ENCODE results near the gene FBN3. TPM values are rescaled to one million over a fixed set of nuclear protein-coding genes. Genes with fewer than 3 reads are reported as not detected.

Gene FBN3
- total RNA-seq, 1 donor from 2014 or later = not detected

- Histone ChIP-seq H3K27ac (no peak overlapping the region), H3K9me3 (no peaks in the 10 kb centered on the region), H3K36me3 (no peaks in the 10 kb centered on the region), H3K27me3 (no peaks in the 10 kb centered on the region), H3K4me3 (no peak overlapping the region), H3K4me1 (no peaks in the 10 kb centered on the region)
- no peak for TF ChIP-seq CTCF (IDR thresholded peaks at IDR 0.05)
- no peak for DNase-seq (ENCODE audit: low spot score in 2 of 2)
- intact Hi-C loops (cut with DNase I) = no loop called here
Observed at GRCh38 chr19:8120636-8121480, 28.5 kb downstream of the FBN3 start.

GRCh38 chr19:8117991-8118390 lies 31.4 kb downstream of the FBN3 start:
- no peak overlapping the region for H3K27ac ChIP-seq
- intact Hi-C loops (cut with DNase I) = no loop called here
- no peaks in the 10 kb centered on the region for H3K27me3 ChIP-seq
- H3K4me3 ChIP-seq = no peak overlapping the region
- DNase-seq (ENCODE audit: low spot score in 2 of 2) = no peak
- H3K4me1 ChIP-seq = no peaks in the 10 kb centered on the region
- no peaks in the 10 kb centered on the region for H3K9me3 ChIP-seq
- TF ChIP-seq CTCF (IDR thresholded peaks at IDR 0.05) = no peak
- no peaks in the 10 kb centered on the region for H3K36me3 ChIP-seq

GRCh38 chr19:8116437-8117293 lies 32.7 kb downstream of the FBN3 start:
- no peak overlapping the region for H3K4me3 ChIP-seq
- H3K27me3 ChIP-seq = no peaks in the 10 kb centered on the region
- no peaks in the 10 kb centered on the region for H3K36me3 ChIP-seq
- no peaks in the 10 kb centered on the region for H3K9me3 ChIP-seq
- no peaks in the 10 kb centered on the region for H3K4me1 ChIP-seq
- no peak overlapping the region for H3K27ac ChIP-seq
- no peak for DNase-seq (ENCODE audit: low spot score in 2 of 2)
- intact Hi-C loops (cut with DNase I) = no loop called here
- no peak for TF ChIP-seq CTCF (IDR thresholded peaks at IDR 0.05)

- H3K4me1 ChIP-seq = no peaks in the 10 kb centered on the region
- H3K27ac ChIP-seq = no peak overlapping the region
- no peaks in the 10 kb centered on the region for H3K9me3 ChIP-seq
- intact Hi-C loops (cut with DNase I) = no loop called here
- no peaks in the 10 kb centered on the region for H3K27me3 ChIP-seq
- H3K36me3 ChIP-seq = no peaks in the 10 kb centered on the region
- no peak overlapping the region for H3K4me3 ChIP-seq
- TF ChIP-seq CTCF (IDR thresholded peaks at IDR 0.05) = no peak
- no peak for DNase-seq (ENCODE audit: low spot score in 2 of 2)
Observed at GRCh38 chr19:8115805-8116396, 33.5 kb downstream of the FBN3 start.

GRCh38 chr19:8113017-8113416 lies 36.4 kb downstream of the FBN3 start:
- Histone ChIP-seq H3K4me1 (no peaks in the 10 kb centered on the region), H3K27ac (no peak overlapping the region), H3K27me3 (no peaks in the 10 kb centered on the region), H3K9me3 (no peaks in the 10 kb centered on the region), H3K4me3 (no peak overlapping the region), H3K36me3 (no peaks in the 10 kb centered on the region)
- no peak for DNase-seq (ENCODE audit: low spot score in 2 of 2)
- intact Hi-C loops (cut with DNase I) = no loop called here
- TF ChIP-seq CTCF (IDR thresholded peaks at IDR 0.05) = no peak
